Caco-2 (cell line): ENCODE results near the gene MINK1. TPM values are rescaled to one million over a fixed set of nuclear protein-coding genes. Genes with fewer than 3 reads are reported as not detected.

Experiments
- BruUV-seq: library from RNA; stranded (reverse); fragments of 400-500 nt; replicated peaks from 2 replicates; lab custom pipeline; 2021; lab: Mats Ljungman, UMichigan
- CTCF ChIA-PET: fragments of 300-600 bp; sonication (Branson Sonifier 250); formaldehyde crosslinking; loops from one replicate; lab custom pipeline; 2022; ENCODE audit warnings: antibody characterized with exemption; lab: Charles Lee
- POLR2A ChIA-PET: fragments of 300-600 bp; sonication (Branson Sonifier 250); formaldehyde crosslinking; loops from one replicate; lab custom pipeline; 2022; ENCODE audit warnings: antibody characterized with exemption; lab: Charles Lee
- DNase-seq, 2 experiments: peaks; one replicate each; pipeline versions ENCODE4 v3.0.0 to v3.0.0-alpha.2; 2020 to 2022
- H3K27me3 ChIP-seq: replicated peaks from 2 replicates; pipeline ENCODE4 v1.6.0; 2011; ENCODE audit warnings: low read length; ENCODE audit not compliant: control insufficient read depth, insufficient read depth
- H3K36me3 ChIP-seq: 2 replicates; pipeline ENCODE4 v1.5.1; 2011; ENCODE audit warnings: low read length; ENCODE audit not compliant: control insufficient read depth, insufficient read depth
- H3K4me1 ChIP-seq: fragments of 250-450 bp; sonication (Bioruptor Pico); 2 replicates; pipeline ENCODE4 v1.5.1; 2020; ENCODE audit warnings: mild to moderate bottlenecking
- H3K4me3 ChIP-seq: 2 replicates; pipeline ENCODE4 v1.5.1; 2011; ENCODE audit warnings: low read depth, mild to moderate bottlenecking, control low read depth, low read length
- H3K9me3 ChIP-seq: fragments of 250-450 bp; sonication (Bioruptor Pico); 2 replicates; pipeline ENCODE4 v1.5.1; 2020; ENCODE audit warnings: mild to moderate bottlenecking, moderate library complexity
- H3K27ac Mint-ChIP-seq: one replicate; pipeline ENCODE4 v1.8.0; 2022; ENCODE audit warnings: mixed read lengths; ENCODE audit not compliant: unreplicated experiment
- H3K27me3 Mint-ChIP-seq: one replicate; pipeline ENCODE4 v1.8.0; 2022; ENCODE audit warnings: mixed read lengths; ENCODE audit not compliant: insufficient read depth, unreplicated experiment
- H3K36me3 Mint-ChIP-seq: one replicate; pipeline ENCODE4 v1.8.0; 2022; ENCODE audit warnings: mild to moderate bottlenecking, mixed read lengths; ENCODE audit not compliant: insufficient read depth, unreplicated experiment
- H3K4me1 Mint-ChIP-seq: one replicate; pipeline ENCODE4 v1.8.0; 2022; ENCODE audit warnings: low read depth, mixed read lengths; ENCODE audit not compliant: unreplicated experiment
- H3K4me3 Mint-ChIP-seq: one replicate; pipeline ENCODE4 v1.8.0; 2022; ENCODE audit warnings: mild to moderate bottlenecking, moderate library complexity, mixed read lengths; ENCODE audit not compliant: unreplicated experiment
- H3K9me3 Mint-ChIP-seq: one replicate; pipeline ENCODE4 v1.8.0; 2022; ENCODE audit warnings: mixed read lengths; ENCODE audit not compliant: unreplicated experiment
- CTCF ChIP-seq, 2 experiments: fragments of 200-600 bp in 1 of 2; IDR thresholded peaks; 1 replicate in 1 of 2; 2 replicates in 1 of 2; pipeline versions ENCODE4 v1.5.1 to v1.8.0; 2011 to 2022; ENCODE audit warnings: antibody characterized with exemption in 1 of 2, control low read depth in 1 of 2, inconsistent platforms in 1 of 2, low read depth in 1 of 2, low read length in 1 of 2, mild to moderate bottlenecking in 1 of 2, moderate library complexity in 1 of 2; ENCODE audit not compliant: insufficient read depth in 1 of 2, severe bottlenecking in 1 of 2, unreplicated experiment in 1 of 2
- intact Hi-C: fragments of 100-400 bp; cut with micrococcal nuclease; formaldehyde crosslinking; loops from one replicate; pipeline ENCODE4 v1.10.0; 2022; ENCODE audit not compliant: unreplicated experiment
- total RNA-seq: library from RNA; stranded (reverse); gene quantifications from 2 replicates; pipeline ENCODE4 v1.2.3, GENCODE V29; 2022

MINK1 gene
- total RNA-seq, 1 experiment from 2014 or later, result 47.7 TPM

- Mint-ChIP-seq H3K27me3 (no peaks in the 10 kb centered on the region), H3K9me3 (no peaks in the 10 kb centered on the region), H3K4me1 (no peaks in the 10 kb centered on the region), H3K27ac (no peak overlapping the region), H3K4me3 (no peak overlapping the region), H3K36me3 (peaks cover 7% of the 10 kb centered on the region)
- BruUV-seq, result no TSS peak
- intact Hi-C loops, result no loop called here
- Histone ChIP-seq H3K36me3 (no peaks in the 10 kb centered on the region), H3K9me3 (no peaks in the 10 kb centered on the region), H3K4me3 (no peak overlapping the region), H3K27me3 (no peaks in the 10 kb centered on the region), H3K4me1 (no peaks in the 10 kb centered on the region)
- TF ChIP-seq CTCF (IDR thresholded peaks at IDR 0.05; ENCODE audit: insufficient read depth in 1 of 2, low read depth in 1 of 2, low read length in 1 of 2, severe bottlenecking in 1 of 2, unreplicated experiment in 1 of 2), result no peak
- POLR2A ChIA-PET, result no interaction called here
- no peak for DNase-seq
- CTCF ChIA-PET, result no interaction called here
These were observed 95.7 kb downstream of the MINK1 start for GRCh38 chr17:4928881-4929280.

GRCh38 chr17:4931963-4932362, 98.8 kb downstream of the MINK1 start, which contains the start of gene GP1BA:
TSS of gene GP1BA (plus strand) at chr17:4932277. CDS start at chr17:4932605, 328 bp downstream.
- peaks cover 12% of the 10 kb centered on the region for H3K36me3 Mint-ChIP-seq
- no peaks in the 10 kb centered on the region for H3K4me1 ChIP-seq
- intact Hi-C loops, result no loop called here
- no peak within 1 kb of the TSS for H3K4me3 ChIP-seq
- no peak within 1 kb of the TSS for H3K27ac Mint-ChIP-seq
- H3K27me3 ChIP-seq, result no peaks in the 10 kb centered on the region
- H3K27me3 Mint-ChIP-seq, result no peaks in the 10 kb centered on the region
- POLR2A ChIA-PET, result no interaction called here
- H3K4me3 Mint-ChIP-seq, result no peak within 1 kb of the TSS
- H3K36me3 ChIP-seq, result no peaks in the 10 kb centered on the region
- CTCF ChIA-PET, result no interaction called here
- no peak for DNase-seq
- no peaks in the 10 kb centered on the region for H3K4me1 Mint-ChIP-seq
- no peaks in the 10 kb centered on the region for H3K9me3 ChIP-seq
- no peaks in the 10 kb centered on the region for H3K9me3 Mint-ChIP-seq
- no peak for TF ChIP-seq CTCF (IDR thresholded peaks at IDR 0.05; ENCODE audit: insufficient read depth in 1 of 2, low read depth in 1 of 2, low read length in 1 of 2, severe bottlenecking in 1 of 2, unreplicated experiment in 1 of 2)
- BruUV-seq, result no TSS peak

GRCh38 chr17:4932756-4933155, 99.6 kb downstream of the MINK1 start:
- no peak overlapping the region for H3K4me3 ChIP-seq
- no peaks in the 10 kb centered on the region for H3K27me3 Mint-ChIP-seq
- H3K4me1 Mint-ChIP-seq, result no peaks in the 10 kb centered on the region
- no peak for DNase-seq
- no peaks in the 10 kb centered on the region for H3K27me3 ChIP-seq
- CTCF ChIA-PET, result no interaction called here
- intact Hi-C loops, result no loop called here
- no peak overlapping the region for H3K4me3 Mint-ChIP-seq
- no peaks in the 10 kb centered on the region for H3K9me3 ChIP-seq
- POLR2A ChIA-PET, result no interaction called here
- no peak for TF ChIP-seq CTCF (IDR thresholded peaks at IDR 0.05; ENCODE audit: insufficient read depth in 1 of 2, low read depth in 1 of 2, low read length in 1 of 2, severe bottlenecking in 1 of 2, unreplicated experiment in 1 of 2)
- peaks cover 12% of the 10 kb centered on the region for H3K36me3 Mint-ChIP-seq
- H3K4me1 ChIP-seq, result no peaks in the 10 kb centered on the region
- no peak overlapping the region for H3K27ac Mint-ChIP-seq
- no peaks in the 10 kb centered on the region for H3K36me3 ChIP-seq
- BruUV-seq, result no TSS peak
- no peaks in the 10 kb centered on the region for H3K9me3 Mint-ChIP-seq
